Bronchial epithelial cell (primary cell): Measurements from ENCODE around the gene LGR5. TPM values are rescaled to one million over a fixed set of nuclear protein-coding genes. Genes with fewer than 3 reads are reported as not detected.
"Not testable (repeated sequence)": the region's sequence is repeated elsewhere in the genome, so short reads cannot be mapped to it uniquely, and the experiment has no call there.

ENCODE experiments used
- DNase-seq: peaks from one replicate; pipeline ENCODE4 v3.0.0-alpha.2; 2010; ENCODE audit warnings: low read depth
- FAIRE-seq: peaks from 2 replicates; lab custom pipeline; 2011; peaks lifted over from hg19 to GRCh38; lab: Jason Lieb, UNC
- H3K27me3 ChIP-seq: 2 replicates; pipeline ENCODE4 v1.5.1; 2011; ENCODE audit warnings: low read length; ENCODE audit not compliant: control insufficient read depth, insufficient read depth
- H3K36me3 ChIP-seq: 2 replicates; pipeline ENCODE4 v1.5.1; 2011; ENCODE audit warnings: low read length; ENCODE audit not compliant: control insufficient read depth, insufficient read depth
- H3K4me3 ChIP-seq: 2 replicates; pipeline ENCODE4 v1.5.1; 2011; ENCODE audit warnings: mild to moderate bottlenecking, low read depth, low read length, control low read depth
- total RNA-seq: library from RNA; depleted of rRNA; stranded (reverse); fragments of >200 nt; gene quantifications from 2 replicates; pipeline ENCODE4 v1.2.1, GENCODE V29; 2014
- TF ChIP-seq, protein P1 (sequence below): IDR thresholded peaks from 2 replicates; pipeline ENCODE4 v1.5.1; 2011; ENCODE audit warnings: mild to moderate bottlenecking, moderate library complexity, low read length, control low read depth, inconsistent platforms; ENCODE audit not compliant: insufficient read depth, severe bottlenecking

Gene LGR5
- total RNA-seq, 1 donor from 2014 or later: not detected

DNA sequence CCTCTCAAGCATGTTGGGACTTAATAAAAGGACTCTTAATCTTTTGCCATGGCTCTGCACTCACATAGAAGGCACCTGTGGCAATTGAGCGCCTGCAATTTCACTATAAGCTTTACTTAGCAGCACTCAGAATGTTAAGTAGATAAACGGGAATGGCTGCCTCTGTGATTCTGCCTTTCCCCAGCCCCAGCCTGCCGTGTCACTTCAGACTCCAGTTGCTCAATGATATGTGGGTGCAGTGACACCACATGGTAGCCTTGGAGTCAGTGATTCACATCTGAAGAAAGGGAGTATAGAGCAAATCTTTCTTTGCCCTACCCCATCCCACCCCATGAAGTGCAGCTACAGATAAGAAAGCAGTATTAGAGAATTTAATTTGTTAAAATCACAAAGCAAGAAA lies 127.9 kb downstream of the LGR5 start:
- H3K36me3 ChIP-seq: no peaks in the 10 kb centered on the region
- TF ChIP-seq, protein P1, sequence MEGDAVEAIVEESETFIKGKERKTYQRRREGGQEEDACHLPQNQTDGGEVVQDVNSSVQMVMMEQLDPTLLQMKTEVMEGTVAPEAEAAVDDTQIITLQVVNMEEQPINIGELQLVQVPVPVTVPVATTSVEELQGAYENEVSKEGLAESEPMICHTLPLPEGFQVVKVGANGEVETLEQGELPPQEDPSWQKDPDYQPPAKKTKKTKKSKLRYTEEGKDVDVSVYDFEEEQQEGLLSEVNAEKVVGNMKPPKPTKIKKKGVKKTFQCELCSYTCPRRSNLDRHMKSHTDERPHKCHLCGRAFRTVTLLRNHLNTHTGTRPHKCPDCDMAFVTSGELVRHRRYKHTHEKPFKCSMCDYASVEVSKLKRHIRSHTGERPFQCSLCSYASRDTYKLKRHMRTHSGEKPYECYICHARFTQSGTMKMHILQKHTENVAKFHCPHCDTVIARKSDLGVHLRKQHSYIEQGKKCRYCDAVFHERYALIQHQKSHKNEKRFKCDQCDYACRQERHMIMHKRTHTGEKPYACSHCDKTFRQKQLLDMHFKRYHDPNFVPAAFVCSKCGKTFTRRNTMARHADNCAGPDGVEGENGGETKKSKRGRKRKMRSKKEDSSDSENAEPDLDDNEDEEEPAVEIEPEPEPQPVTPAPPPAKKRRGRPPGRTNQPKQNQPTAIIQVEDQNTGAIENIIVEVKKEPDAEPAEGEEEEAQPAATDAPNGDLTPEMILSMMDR: no peak
- no peak for FAIRE-seq
- DNase-seq: peak; percentile 68
- H3K27me3 ChIP-seq: no peaks in the 10 kb centered on the region
- no peak overlapping the region for H3K4me3 ChIP-seq

- not testable (repeated sequence) for H3K4me3 ChIP-seq, H3K27me3 ChIP-seq, FAIRE-seq, H3K36me3 ChIP-seq
- DNase-seq: peak; percentile 76
These were observed 130.3 kb downstream of the LGR5 start for GRCh38 chr12:71569885-71570284.

DNA sequence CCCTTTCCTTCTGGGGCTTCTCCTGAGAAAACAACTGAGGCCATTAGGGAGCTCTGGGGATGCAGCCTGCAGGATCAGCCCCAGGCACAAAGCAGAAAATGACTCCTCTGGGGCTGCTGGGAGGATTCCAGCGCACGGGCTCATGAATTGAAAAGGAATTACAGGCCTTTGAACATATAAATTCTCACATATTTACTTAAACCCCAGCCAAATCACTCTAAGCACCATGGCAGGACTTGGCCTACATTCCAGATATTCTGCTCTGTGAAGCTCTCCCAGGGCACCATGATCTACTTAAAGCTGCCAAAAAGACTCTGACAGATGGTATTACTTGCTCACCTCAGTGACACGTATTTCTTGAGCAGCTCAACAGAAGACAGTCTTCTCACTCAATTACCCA lies 136.9 kb downstream of the LGR5 start:
- no peaks in the 10 kb centered on the region for H3K36me3 ChIP-seq

DNA sequence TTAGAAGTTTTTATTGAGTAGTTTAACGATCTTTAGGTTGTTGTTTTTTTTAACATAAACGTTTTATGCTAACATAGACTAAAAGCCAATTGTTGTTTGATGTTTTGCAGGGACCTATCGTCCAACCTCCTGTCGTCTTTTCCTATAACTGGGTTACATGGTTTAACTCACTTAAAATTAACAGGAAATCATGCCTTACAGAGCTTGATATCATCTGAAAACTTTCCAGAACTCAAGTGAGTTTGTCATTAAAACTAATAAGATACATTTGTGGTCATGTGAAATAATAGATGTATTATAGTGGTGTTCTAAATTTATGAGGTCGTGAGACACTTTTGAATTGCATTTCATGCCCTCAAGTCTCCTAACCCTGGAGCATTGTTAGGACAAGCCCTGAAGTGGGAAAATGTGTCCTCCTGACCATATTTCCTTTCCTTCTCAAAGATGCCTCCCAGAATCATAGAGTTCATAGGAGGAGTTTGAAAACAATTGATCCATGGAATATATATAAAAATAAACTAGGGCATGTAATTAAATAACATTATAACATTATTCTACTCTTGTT lies 139.2 kb downstream of the LGR5 start:
- FAIRE-seq (no peak), DNase-seq (peak; percentile 36)
- Histone ChIP-seq H3K27me3 (no peaks in the 10 kb centered on the region), H3K4me3 (no peak overlapping the region), H3K36me3 (no peaks in the 10 kb centered on the region)
- TF ChIP-seq, protein P1: no peak

More for the DNA sequence above, 136.9 kb downstream of the LGR5 start:
- Histone ChIP-seq H3K4me3 (no peak overlapping the region), H3K27me3 (no peaks in the 10 kb centered on the region)
- FAIRE-seq: no peak
- no peak for DNase-seq
- TF ChIP-seq, protein P1: no peak

- TF ChIP-seq, protein P1: no peak
- DNase-seq: peak; percentile 100
- Histone ChIP-seq H3K4me3 (no peak overlapping the region), H3K36me3 (no peaks in the 10 kb centered on the region), H3K27me3 (no peaks in the 10 kb centered on the region)
- peak; percentile 70 for FAIRE-seq
These were observed 141.6 kb downstream of the LGR5 start for GRCh38 chr12:71581206-71581605.

DNA sequence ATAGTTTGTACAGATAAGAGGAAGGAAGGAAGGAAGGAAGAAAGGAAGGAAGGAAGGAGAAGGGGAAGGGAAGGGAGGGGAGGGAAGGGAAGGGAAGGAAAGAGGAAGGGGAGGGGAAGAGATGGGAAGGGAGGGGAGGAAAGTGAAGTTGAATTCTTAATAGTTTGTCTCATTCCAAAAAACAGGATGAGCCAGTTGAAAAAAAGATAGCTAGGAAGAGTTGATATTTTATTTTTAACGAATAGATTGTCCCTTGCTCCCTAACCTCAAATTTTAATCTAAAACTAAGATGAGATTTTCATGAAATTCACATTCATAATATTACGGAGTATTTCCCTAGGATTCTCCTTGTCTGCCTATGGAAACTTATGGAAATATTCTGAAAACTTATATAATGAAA lies 143.3 kb downstream of the LGR5 start:
- FAIRE-seq: no peak
- DNase-seq: no peak
- Histone ChIP-seq H3K4me3 (no peak overlapping the region), H3K27me3 (no peaks in the 10 kb centered on the region), H3K36me3 (no peaks in the 10 kb centered on the region)
- TF ChIP-seq, protein P1: no peak
